ENCODE data around the gene KRTAP10-9.
"Not testable (repeated sequence)": the region's sequence is repeated elsewhere in the genome, so short reads cannot be mapped to it uniquely, and the experiment has no call there.

The KRTAP10-9 gene

DNA sequence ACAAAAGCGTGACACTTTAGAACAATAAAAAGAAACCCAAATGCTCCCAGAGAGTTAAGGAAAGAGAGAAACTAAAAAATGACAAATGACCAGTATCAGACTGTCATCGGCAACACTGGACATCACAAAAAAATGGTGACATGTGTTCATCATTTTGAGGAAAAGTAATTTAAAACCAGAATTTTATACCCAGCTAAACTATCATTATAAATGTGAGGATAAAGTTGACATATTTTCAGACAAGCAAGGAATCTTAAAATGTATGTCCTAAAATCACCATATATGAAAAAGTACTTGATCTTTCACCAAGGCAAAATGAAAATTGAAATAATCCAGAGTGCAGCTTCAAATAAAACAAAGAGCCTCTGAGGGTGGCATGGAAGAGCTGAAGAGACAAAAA, 18.0 kb downstream of the KRTAP10-9 start:
- no peak for ATAC-seq

DNA sequence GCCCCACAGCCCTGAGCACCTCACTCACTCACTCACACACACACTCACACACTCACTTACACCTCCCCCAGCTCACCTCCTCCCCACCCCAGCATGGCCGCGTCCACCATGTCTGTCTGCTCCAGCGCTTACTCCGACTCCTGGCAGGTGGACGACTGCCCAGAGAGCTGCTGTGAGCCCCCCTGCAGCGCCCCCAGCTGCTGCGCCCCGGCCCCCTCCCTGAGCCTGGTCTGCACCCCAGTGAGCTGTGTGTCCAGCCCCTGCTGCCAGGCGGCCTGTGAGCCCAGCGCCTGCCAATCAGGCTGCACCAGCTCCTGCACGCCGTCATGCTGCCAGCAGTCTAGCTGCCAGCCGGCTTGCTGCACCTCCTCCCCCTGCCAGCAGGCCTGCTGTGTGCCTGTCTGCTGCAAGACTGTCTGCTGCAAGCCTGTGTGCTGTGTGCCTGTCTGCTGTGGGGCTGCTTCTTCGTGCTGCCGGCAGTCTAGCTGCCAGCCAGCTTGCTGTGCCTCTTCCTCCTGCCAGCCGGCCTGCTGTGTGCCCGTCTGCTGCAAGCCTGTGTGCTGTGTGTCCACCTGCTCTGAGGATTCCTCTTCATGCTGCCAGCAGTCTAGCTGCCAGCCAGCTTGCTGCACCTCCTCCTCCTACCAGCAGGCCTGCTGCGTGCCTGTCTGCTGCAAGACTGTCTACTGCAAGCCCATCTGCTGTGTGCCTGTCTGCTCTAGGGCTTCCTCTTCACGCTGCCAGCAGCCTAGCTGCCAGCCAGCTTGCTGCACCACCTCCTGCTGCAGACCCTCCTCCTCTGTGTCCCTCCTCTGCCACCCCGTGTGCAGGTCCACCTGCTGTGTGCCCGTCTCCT, 19.7 kb downstream of the KRTAP10-9 start, which contains the start of gene KRTAP10-11:
KRTAP10-11 (plus strand) TSS at position 49 of the 856 bp plus-strand sequence; CDS start at position 94, 45 bp downstream.
- not testable (repeated sequence) for ATAC-seq

DNA sequence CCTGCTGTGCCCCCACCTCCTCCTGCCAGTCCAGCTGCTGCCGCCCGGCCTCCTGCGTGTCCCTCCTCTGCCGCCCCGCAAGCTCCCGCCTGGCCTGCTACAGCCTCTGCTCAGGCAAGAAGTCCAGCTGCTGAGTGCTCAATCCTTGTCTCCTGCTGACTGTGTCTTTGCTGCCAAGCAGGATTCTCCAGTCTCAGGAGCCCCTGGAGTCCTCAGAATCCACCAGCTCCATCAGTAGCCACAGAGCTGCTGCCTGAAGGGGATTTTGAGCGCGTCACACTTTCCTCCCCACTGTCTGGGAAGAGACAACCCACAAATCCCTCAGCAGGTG, 20.3 kb downstream of the KRTAP10-9 start:
- no peak for ATAC-seq

DNA sequence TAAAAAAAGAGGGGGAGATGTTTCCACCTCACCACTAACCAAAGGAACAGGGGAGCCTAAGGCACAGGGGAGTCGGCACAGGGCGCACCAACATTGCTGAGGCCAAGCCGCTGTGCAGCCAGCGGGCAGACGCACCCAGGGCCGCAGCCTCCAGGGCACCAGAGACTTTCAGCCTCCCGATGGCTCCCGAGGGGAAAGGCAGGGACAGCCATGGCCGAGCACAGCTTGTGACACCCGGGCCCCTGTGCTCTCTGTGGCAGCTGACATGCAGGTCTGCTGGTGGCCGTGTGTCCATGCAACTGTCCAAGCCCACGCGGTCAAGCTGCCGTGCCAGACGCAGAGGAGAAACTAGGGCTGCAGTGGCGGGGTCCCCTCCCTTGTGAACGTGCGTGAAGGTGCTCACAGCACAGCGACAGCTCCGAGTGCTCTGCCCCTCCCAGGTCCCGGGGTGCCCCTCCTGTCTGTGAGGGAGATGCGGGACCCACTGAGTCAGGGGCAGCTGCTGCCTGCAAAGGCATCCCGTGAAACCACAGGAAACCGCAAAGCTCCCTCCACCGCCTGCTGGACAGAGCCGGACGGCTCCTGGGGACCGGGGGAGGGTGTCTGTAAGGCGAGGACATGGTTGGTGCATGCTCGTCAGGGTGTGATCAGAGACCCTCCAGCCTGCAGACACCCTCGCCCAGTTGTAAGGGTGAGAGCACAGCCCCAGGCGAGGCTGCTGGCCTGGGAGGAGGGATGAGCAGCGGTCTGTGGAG, 21.8 kb downstream of the KRTAP10-9 start:
- no peak for ATAC-seq

DNA sequence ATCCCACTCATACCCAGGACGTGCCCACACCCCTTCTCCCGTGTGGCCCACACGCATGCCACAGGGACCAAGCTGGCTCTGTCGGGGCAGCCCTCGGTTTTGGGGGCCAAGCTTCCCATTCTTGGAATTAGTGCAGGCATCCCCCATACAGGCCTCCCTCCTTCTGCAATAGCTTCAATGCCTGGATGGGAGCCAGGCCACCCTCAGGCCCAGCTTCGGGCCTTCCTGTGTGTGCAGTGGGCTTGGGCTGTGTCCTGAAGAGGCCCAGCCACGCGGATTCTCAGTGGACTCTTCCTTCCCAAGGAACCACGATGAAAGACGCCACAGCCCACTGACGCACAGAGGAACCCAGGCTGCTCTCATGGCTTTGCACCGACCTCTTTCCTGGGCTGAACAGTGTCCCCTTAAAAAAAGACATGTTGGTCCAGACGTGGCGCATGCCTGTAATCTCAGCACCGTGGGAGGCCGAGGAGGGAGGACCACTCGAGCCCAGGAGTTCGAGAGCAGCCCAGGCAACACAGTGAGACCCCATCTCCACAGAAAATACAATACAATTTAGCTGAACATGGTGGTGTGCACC, 22.7 kb downstream of the KRTAP10-9 start:
- no peak for ATAC-seq

DNA sequence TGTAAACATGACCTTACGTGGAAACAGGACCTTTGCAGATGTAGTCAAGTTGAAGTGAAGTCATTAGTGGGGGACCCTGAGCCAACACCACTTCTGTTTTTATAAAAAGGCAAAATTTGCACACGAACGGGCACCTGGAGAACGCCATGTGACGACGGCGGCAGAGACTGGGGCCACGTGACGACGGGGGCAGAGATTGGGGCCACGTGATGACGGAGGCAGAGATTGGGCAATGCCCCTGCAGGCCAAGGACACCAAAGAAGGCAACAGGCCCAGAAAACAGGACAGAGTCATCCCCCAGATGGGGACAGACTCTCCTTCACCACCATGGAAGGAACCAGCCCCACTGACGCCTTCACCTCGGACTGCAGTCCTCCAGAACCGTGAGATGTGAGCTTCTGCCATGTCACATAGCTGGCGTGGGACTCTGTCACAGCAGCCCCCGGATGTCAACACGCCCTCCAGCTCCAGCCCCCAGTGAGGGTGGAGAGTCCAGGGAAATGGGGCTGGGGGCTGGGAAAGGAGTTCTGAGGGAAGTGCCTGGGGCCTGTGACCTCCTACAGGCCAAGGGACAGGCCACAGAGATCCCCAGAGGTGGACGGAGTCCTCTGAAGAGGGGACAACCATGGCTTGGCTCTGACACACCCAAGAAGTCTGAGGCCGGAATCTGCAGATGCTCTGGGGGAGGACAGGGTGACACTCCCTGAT, 23.5 kb downstream of the KRTAP10-9 start:
- no peak for ATAC-seq

DNA sequence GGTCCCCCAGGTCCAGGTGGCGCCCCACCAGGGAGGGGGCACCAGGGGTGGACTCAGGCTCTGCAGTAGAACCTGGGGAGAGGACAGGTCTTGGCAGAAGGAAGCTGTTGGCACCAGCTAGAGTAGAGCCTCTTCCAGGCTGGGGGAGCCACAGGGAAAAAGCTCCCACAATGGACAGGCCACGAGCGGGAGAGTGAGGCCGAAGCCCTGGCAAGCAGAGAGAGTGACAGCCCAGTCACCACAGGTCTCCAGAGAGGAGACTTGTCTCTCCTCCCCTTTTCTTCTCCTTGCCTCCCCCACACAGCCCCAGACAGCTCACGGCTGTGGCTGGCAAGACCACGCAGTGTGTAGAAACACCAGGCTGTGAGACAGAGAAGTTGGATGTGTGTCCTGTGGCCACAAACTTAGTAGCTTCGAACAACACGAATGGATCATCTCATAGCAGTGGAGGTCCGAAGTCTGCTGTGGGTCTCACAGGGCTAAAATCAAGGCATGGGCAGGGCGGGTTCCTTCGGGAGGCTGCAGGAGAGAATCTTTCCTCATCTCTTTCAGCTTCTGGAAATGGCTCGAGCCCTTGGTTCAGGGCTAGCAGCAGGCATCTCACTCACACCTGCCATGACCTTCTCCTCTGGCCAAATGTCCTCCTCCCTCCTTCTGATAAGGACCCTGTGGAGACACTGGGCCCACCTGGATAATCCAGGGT, 24.2 kb downstream of the KRTAP10-9 start:
- ATAC-seq: no peak

DNA sequence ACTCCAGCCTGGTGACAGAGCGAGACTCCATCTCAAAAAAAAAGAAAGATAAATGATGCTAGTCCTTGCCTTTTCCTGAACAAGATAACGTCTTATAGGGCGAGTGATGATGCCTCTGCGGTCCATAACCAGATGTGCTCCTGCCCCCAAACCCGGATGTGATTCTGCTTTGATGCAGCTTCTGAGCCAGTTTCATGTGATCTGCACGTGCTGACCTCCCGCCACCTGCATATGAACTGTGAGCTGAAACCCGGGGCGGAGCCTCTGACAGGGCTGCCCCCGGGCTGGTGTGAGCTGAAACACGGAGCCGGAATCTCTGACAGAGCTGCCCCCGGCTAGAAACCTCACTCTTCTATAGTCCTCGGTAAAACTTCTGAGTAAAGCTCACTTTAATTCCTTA, 26.2 kb downstream of the KRTAP10-9 start:
- ATAC-seq: no peak

DNA sequence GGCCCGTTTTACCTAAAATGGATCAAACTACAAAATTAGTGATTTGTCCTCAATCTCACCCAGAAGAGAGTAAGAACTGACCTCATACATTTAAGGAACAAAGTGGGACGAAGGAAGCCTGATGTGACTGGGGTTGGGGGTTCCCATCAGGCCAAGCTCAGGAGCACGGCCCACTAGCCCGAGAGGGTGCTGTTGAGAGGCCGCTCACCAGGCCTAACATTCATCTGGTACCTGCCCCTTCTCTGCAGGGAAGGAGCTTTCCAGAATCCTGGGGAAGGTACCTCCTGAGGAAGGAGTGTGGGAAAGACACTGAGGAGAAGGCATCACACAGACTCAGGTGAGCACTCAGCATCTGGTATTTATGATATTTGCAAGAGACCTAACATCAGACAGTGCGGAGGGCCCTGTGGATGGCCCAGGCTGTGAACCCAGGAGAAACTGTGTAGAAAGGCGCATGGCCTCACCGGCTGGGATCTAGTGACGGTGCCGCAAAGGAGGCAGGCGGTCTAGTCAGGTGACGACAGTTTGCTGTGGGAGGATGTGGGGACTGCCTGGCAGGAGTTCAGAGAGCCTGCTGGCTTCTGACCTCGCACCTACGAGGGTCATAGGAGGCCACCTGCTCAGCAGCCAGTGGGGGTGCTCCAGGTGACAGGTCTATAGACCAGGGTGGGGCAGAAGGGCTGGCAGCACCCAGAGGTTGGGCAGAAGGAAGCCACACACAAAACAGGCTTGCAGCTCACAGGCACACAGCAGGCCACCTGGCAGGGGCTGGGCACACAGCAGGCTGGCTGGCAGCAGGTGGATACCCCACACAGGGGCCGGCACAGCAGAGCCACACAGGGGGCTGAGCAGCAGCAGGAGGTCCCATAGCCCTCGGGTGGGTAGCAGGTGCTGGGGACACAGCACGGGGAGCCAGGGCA, 27.0 kb downstream of the KRTAP10-9 start:
- ATAC-seq: peak in 1 of 2 donors; percentile 17

DNA sequence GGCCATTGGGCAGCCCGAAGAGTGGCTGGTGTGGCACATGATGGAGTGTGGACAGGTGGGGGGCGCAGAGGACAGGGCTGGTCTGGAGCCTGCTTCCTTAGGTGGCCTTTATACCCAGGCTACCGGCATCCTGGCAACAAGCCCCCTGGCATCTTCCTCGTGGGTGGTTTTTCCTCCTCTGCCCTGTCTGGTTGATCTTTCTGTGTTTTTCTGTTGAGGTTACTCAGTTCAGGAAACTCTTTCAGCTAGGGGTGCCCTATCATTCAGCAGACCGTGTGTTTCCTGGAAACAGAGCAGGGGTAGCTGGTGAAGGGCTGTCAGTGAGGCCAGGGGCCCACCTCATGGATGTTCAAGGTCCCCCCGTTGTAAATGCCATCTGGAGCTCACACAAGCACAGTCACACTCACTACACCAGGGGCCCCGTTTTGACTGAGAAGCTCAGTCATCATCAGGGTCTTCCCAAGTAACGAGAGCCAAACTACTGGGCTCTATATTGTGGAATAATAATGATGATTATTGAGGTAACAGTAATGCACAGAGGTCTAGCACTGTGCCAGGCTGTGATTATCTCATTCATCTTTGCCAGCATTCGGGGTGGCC, 27.8 kb downstream of the KRTAP10-9 start, which contains the start of gene KRTAP12-4:
KRTAP12-4 (minus strand) TSS at position 84 of the 600 bp plus-strand sequence; CDS start at position 39, 45 bp downstream.
- ATAC-seq: no peak

DNA sequence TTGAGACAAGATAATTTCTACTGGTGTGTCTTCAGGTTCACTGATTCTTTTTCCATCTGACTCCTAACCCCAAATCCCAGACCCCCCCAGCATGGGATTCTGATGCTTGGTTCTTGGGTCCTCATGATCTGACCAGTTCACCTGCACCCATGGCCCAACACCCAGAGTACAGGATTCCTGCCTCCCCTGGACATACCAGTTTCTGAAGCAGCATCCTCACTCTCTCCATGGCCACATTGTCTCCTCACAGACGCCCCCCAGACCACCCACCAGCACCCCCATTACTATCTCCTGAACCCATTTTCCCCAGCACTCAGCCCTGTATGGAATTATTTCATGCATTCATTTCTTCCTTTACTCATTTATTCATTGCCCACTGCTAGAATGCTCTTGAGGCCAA, 30.0 kb downstream of the KRTAP10-9 start:
- ATAC-seq: no peak

DNA sequence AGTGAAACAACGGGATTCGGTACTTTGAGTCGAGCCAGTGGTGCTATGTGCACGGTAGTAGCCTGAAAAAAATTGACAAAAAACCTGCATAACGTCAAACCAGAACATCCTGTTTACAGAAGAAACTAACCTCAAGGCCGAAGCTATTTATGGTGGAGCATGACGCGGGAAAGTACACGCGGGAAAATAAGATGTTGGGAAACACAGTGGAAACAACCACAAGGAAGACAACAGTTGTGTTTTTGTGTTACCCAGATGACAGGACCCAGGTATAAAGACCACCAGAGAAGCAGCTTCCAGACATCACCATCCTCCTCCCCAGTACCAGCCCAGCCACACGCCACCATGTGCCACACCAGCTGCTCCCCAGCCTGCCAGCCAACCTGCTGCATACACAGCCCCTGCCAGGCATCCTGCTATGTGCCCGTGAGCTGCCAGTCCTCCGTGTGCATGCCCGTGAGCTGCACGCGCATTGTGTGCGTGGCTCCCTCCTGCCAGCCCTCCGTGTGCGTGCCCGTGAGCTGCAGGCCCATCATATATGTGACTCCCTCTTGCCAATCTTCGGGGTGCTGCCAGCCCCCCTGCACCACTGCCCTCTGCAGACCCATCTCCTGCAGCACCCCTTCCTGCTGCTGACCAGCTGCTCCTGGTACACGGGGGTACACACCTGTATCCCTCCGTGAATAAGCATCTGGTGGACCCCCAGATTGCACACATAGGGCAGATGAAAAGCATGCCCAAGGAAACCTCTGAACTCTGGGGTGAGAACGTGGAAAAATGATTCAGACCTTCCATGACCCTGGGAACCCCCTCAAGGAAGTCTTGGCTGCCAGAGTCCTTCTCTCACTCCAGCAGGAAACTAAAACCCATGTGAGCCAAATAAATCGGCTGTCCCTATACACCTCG, 31.0 kb downstream of the KRTAP10-9 start, which contains the start of gene KRTAP12-3:
KRTAP12-3 (plus strand) TSS at position 298 of the 906 bp plus-strand sequence; CDS start at position 346, 48 bp downstream.
- peak in 1 of 2 donors; percentile 55 for ATAC-seq

DNA sequence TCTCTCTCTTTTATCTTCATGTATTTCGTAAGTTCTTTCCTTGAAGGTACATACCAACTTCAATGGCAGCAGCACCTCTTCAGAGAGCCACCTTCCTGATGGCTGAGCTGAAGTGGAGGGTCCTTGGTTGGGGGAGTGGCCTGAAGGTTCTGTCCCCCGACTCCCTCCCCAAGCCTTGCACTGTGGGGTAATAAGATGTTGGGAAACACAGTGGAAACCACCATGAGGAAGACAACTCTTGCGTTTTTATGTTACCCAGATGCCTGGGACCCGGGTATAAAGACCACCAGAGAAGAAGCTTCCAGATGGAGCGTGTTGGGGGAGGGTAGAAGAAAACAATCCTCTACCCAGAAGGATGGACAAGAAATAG, 31.6 kb downstream of the KRTAP10-9 start:
- ATAC-seq: no peak

DNA sequence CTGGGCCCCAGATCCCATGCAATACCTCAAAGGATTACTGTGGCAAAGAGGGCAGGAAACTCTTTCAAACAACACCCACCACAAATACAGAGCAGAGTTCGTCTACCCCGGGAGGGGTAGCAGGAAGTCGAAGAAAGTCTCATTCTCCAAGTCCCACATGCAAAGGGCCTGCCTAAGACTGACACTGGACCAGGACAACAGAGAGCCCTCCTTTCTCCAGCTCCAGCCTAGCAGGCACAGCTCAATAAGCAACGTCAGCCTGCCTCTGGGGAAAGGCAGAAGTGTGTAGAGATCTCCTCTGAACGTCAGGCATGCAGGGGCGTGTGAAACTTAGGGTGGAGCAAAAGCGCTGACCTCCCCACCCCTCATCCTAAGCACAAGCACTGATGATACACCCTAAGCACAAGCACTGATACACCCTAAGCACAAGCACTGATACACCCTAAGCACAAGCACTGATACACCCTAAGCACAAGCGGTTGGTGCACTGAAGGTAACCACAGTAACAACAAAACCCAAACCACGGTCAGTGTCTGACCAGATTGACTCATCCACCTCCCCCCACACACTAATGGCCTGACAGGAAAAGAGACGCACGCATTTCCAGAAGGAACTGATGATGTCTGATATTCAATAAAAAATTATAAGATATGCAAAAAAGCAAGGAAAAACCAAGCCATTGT, 32.2 kb downstream of the KRTAP10-9 start:
- no peak for ATAC-seq

DNA sequence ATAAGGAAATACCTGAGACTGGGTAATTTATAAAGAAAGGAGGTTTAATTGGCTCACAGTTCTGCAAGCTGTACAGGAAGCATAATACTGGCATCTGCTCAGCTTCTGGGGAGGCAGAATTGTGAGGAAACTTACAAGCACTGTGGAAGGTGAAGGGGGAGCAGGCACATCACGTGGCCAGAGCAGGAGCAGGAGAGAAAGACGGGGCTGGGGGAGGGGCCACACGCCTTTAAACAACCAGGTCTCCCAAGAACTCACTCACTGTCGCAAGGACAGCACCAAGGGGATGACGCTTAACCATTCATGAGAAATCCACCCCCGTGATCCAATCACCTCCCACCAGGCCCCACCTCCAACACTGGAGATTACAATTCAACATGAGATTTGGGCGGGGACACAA, 34.7 kb downstream of the KRTAP10-9 start:
- not testable (repeated sequence) for ATAC-seq

DNA sequence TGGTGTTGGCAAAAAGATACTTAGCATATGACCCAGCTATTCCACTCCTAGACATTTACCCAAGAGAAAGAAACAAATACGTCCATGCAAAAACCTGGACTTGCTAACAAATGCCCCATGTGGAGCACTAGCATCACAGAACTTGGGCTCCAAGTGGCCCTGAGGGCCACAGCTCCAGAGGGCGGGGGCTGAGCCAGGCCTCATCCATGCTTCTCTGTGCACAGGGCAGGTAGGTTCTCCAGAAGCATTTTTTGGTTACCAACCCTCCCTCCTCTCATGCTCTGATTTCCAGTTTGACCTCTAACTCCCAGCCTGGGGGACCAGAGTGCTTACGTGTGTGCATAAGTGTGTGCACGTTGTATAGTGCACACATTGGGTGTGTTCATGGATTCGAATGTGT, 37.8 kb downstream of the KRTAP10-9 start:
- ATAC-seq: no peak

DNA sequence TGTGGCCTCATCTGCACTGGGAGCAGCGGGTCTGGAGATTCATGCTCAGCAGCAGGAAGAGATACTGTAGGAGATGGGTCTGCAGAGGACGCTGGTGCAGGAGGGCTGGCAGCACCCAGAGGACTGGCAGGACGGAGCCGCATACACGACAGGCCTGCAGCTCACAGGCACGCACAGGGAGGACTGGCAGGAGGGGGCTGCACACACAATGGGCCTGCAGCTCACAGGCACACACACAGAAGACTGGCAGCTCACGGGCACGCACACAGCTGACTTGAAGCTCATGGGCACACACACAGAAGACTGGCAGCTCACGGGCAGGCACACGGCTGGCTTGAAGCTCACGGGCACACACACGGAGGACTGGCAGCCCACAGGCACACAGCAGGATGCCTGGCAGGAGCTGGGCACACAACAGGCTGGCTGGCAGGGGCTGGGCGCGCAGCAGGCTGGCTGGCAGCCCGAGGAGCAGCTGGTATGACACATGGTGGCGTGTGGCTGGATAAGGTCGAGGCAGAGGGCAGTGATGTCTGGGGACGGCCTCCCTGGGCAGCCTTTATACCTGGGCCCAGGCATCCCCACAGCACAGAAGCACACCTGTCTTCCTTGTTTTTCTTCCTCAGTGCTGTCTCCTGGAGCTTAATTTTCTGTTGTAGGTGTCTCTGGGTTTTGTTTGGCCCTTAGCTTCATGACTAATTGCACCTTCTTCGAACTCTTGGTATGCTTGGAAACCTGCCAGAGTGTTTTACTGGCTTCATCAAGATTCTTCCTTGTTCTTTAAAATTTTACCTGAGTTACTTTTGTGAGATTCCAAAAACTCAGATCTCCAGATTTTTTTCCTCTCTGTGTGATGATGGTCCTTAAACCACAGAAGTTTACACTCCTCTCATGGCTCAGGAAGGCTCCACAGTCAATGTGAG, 39.8 kb downstream of the KRTAP10-9 start, which contains the start of gene KRTAP12-2:
KRTAP12-2 (minus strand) TSS at position 527 of the 920 bp plus-strand sequence; CDS start at position 486, 41 bp downstream.
- no peak for ATAC-seq
